Hematopoietic multipotent progenitor cell treated with erythropoietin and hydrocortisone succinate and interleukin-3 and kit ligand, for 15 days (in vitro differentiated cells): Measurements from ENCODE around the gene ZNF112.
"Not testable (repeated sequence)": the region's sequence is repeated elsewhere in the genome, so short reads cannot be mapped to it uniquely, and the experiment has no call there.

ENCODE experiments used
- DNase-seq: peaks from one replicate; pipeline ENCODE4 v3.0.0-alpha.2; 2015; ENCODE audit warnings: low spot score

The ZNF112 gene

DNA sequence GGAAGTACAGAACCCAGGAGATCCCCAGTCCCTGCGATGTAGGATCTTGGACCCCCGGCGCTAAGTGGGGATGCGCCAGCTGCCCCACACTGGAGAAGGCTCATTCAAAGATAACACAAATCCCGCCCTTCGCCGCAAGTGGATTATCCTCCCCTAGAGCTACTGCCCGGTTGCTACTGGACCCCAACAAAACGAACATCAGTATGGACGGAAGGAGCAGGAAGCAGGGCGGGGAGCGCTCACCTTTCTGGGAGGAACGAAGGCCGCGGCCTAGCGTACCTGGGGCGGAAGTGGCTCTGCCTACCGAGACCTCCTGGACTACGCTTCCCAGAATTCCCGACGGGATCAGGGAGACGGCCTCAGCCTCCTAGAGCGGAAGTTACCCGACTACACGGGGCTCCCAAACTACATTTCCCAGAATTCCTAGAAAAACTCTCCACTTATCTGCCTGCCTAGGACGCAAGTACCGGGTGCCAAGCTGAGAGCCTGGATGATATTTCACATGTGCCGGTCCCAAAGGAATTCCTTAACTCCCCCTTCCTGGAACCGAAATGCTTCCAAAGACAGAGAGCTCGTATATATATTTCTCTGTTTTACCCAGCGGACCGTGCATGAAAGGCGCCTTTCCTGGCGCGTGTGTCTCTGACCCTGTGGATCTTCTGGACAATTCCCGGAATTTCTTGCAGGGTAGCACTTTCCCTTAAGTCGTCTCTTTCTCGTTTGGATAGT is at the start of gene ZNF112:
ZNF112 (minus strand) TSS at position 298 of the 729 bp plus-strand sequence. CDS start 16,141 bp downstream, outside the sequence.
- no peak for DNase-seq

DNA sequence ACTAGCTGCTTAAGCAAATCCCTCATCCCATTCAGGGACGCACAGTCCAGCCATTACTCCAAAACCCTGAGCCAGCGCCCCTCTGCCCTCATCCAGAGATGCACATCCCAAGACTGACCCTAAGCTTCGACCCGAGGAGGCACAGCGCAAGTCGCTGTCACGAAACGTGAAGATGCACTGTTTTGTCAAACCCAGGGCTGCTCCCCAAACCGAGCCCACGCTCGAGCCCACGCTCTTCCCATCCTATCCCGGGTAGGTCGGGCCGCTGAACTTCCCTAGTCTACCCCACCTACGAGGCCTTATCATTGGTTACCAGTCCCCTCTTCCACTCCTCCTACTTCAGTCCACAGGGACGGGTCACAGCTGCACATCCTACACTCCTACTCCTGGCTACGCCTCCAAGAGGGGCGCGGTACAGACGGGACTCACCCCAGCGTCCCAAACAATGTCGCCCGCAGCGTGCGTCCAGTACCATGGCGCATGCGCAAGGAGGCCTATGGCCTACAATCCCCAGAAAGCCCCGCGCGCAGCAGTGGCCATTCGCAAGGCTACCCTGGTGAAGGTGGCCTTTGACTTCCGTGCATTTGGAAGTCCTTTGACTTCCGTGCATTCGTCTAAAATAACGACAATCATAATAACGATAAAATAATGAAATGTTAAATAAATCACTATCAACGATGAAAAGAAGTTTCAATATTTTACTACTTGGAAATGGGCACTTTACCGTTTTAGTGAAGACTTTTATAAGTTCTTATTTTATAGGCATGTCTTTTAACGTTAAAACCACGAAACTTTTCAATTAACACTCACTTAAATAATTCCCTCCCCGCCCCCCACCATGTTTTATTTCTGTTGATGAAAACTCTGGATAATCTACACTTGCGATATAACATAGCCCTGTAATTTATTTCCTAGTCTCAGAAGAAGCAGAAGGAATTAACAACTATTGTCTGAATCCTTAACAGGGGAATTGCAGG is 44.9 kb upstream of the ZNF112 start, which contains the start of gene ZNF285:
ZNF285 (minus strand) TSS at position 470 of the 977 bp plus-strand sequence. CDS start 4,395 bp downstream, outside the sequence.
- peak; percentile 44 for DNase-seq

DNA sequence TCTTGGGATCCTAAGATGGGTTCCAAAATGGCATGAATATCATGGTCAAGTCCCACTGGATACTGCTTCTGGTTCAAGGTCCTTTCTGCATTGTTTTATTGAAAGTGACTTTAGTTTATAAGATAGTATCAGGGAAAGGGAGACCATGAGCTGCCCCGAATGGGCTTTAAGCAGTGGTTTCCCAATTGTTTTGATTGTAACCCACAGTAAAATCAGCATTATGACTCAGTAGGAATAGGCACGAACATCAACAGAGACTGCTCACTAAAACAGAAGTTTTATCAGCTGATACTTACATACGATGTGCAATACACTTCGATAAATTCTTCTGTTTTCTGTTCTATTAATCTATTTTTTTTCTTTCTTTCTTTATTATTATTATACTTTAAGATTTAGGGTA is 32.8 kb upstream of the ZNF112 start:
- DNase-seq: not testable (repeated sequence)

DNA sequence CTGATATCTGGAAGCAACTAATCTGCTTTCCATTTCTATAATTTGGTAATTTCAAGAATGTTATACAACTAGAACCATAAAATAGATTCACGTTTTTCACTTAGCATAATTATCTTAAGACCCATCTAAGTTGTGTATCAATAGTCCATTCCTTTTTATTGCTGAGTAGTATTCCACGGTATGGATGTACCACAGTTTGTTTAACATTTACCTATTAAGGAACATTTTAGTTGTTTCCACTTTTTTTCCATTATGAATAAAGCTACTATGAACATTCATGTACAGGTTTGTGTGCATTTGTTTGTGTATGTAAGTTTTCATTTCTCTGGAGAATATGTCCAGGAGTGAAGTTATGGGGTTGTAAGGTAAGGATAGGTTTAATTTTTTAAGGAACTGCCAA is 18.3 kb upstream of the ZNF112 start:
- DNase-seq: no peak

DNA sequence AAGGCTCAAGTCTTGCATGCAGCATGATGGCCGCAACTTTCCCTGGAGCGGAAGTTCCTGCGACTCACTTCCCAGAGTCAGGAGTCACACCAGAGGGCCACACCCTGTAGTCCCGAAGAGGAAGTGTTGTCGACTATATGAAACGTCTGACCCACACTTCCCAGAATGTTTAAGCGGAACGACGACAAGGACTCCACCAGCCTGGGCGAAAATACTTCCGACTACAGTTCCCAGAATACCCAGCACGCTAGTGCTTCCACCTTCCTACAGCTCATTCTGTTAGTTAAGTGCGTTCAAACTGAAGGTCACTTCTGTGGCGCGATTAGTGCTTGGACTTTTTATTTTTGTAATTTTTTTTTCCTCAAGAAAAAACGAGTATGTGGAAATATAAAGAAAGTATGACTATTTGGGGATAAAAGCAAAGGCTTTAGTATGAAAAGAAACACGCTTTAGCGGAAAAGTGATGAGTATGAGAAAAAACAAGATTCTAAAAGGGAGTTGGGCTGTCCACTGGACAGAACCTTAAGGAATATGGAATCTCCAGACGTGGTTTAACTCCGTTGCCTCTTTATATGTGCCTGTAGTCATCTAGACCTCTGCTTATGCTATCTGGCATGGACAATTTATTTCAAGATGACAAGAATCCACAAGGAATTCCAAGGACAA is 15.5 kb upstream of the ZNF112 start:
- no peak for DNase-seq

DNA sequence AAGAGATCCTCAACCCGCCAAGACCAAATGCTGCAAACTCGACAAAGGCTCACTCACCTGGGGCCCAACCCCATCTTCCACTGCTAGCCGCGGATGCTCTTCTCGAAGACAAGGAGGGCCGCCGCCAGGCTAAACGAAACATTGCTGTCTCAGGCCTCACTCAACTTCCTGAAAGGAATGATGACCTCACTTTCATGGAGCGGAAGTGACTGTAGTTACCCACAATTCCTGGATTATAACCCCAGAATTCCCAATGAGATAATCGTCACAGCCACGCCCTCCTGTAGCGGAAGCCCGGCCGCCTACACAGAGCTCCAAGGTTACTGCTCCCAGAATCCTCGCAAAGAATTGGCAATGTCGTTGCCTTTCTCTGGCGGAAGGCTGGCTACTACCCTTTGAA is 10.5 kb upstream of the ZNF112 start:
- DNase-seq: no peak

DNA sequence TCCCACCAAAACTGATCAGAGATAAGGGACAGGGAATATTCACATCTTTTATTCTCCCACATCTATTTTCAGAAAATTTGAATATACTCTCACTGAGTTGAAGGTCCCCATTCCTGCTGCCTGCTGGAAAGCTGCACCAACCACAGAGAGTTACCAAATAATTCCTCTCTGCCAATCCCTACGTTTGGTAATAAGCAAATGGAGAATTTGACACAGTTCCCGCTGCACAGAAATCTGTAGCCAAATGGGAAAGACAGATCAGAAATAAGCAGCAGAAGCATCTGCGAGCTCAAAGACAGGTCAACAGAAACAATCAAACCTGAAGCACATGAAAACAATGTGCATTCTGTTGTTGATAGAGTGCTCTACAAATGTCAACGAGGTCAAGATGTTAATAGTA is 9.9 kb downstream of the ZNF112 start:
- DNase-seq: no peak

DNA sequence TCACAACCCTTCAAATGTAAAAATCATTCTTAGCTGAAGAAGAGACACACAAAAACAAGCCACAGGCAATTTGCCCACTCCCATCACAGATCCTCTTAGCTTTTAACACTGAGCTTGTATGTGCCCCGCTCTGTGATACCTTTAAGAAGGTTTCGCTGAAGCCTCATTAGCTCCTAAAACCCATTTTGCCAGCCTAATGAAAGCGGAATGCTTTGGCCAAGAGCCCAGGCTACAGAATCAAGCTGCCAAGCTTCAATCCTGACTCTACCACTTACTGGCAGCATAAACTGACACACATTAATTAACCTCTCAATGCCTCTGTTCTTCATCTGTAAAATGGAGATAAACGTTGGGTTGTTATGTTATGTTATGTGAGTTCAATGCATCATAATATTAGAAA is 10.5 kb downstream of the ZNF112 start:
- DNase-seq: no peak

DNA sequence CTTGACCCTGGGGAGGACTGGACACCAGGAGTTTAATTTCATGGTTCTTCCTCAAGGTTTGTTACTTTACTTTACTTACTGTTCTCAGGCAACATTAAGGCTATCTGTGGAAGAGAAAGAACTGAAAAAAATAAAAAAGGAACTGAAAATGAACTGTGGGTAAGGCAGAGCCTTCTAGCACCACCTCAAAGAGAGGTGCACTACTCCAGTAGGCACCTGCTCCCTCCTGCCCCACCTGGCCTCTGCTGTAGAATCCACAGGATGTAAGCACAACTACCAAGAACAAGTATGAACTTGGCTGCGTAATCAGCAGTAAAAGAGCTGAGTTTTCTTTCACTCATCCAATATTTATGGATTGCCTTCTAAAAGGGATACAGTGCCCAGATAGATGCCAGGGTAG is 12.2 kb downstream of the ZNF112 start:
- no peak for DNase-seq

DNA sequence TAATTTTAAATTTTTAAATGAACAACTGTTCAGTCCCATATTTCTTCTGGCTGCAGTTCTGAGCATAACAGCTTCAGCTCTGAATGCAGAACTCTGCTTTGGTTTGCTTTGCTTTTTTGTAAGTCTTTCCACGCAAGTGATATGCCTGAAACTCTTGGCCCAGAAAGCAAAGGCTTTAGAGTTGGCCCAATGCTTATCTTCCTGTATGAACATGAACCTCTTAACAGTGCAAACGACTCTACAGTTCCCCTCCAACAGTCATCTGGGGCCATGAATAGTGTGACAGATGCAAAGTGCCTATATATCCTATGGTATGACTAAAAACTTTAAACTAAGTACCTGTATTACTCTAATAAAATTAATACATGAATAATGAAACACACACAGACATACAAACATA is 14.7 kb downstream of the ZNF112 start:
- DNase-seq: no peak

DNA sequence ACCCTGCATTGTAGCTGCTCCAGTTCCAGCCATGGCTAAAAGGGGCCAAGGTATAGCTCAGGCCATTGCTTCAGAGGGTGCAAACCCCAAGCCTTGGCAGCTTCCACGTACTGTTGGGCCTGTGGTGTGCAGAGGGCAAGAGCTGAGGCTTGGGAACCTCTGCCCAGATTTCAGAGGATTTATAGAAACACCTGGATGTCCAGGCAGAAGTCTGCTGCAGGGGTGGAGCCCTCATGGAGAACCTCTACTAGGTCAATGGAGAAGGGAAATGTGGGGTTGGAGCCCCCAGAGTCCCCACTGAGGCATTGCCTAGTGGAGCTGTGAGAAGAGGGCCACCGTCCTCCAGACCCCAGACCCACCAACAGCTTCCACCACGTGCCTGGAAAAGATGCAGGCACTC is 21.8 kb downstream of the ZNF112 start:
- DNase-seq: not testable (repeated sequence)

DNA sequence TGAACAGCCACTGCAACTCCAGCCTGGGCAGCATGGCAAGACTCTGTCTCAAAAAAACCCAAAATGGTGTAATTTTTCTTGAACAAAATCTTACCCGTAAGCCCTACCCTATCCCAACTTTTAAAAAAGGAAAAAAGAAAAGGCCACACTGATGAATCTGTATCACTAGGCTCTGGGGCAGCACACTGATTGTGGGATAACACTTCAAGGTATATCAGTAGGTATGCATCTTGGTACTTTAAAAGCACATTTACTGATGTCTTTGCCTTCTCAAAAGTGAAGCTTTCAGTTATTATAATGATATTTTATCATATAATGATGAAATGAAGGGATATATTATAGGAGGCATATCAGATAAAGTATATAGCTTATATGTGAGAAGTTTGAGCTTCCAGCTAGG is 24.3 kb downstream of the ZNF112 start:
- no peak for DNase-seq

DNA sequence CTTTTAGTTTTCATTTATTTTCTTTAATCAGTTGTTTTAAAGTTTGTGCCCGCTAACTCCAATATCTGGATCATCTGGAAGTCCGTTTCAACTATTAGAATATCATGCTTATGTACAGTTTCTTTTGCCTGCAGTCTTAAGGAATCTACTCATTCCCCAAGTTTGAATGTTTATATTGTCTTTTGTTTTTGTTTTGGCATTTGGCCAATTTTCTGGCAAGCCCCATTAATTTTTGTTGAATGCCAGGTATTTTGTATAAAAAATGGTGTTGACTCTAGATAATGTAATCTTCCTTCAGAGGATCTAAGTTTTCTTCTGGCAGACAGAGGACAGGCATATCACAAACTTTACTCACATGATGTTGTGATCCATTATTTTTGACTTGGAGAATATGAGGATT is 40.6 kb downstream of the ZNF112 start:
- DNase-seq: no peak

DNA sequence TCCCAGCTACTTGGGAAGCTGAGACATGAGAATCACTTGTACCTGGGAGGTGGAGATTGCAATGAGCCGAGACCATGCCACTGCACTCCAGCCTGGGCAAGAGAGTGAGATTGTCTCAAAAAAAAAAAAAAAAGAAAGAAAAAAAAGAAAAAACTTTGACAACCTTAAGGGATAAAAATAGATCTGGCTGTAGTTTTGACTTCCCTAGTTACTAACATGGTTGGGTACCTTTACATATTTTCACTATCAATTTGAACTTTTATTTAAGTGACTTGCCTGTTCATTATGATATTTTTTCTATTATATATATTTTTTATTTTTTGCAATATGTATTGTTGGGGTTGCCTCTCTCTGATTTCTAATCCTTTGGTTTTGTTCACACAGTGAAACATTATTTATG is 43.2 kb downstream of the ZNF112 start:
- no peak for DNase-seq

DNA sequence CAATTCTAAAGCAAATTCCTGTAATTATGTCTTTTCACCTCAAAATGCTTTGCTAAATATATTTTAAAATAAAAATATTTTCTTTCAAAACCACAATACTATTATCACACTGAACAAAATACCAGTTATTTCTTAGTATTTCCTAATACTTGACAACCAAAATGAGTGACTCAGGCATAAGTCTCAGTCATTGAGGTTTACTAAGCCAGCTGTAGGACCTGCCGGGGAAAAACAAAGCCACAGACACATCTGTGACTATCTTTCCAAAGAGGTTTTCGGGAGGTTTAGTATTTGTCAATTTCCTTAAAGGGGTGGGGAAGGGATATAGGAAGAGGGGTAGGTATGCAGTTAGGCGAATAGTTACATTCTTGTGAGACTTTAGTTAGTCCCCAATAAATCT is 48.5 kb downstream of the ZNF112 start:
- no peak for DNase-seq

DNA sequence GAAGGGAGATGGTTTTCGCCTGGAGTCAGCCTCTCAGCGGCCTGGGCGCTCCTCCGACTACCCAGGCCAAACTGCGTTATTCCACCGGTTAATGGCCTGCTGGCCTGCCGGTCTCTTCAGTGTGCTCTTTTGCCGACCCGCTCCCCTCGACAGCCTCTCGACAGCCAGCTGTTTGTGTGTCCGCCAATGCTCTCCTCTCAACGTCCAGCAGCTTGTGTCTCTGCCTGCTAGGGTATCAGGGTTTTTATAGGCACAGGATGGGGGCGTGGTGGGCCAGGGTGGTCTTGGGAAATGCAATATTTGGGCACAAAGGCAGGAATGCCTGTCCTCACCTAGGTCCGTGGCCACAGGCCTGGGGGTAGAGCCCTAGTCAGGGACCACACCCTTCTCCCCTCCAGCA is 50.2 kb downstream of the ZNF112 start:
- no peak for DNase-seq

DNA sequence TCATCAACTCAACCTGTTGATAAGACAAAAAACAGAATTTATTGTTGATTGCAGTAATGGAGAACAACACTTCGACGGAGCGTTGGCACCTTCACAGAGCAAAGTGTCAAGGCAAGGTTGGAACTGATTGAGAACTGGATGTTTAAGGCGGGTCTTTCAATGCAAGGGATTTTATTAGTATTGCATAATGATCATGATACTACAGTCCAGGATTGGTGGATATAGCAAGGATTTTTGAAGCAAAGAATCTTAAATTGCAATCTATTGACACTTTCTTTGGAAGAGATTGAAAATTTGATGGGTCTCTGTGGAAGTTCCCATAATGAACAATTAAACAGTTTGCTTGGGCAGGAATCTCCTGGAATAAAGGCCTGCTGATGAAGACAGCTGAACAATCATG is 51.0 kb downstream of the ZNF112 start:
- DNase-seq: no peak

DNA sequence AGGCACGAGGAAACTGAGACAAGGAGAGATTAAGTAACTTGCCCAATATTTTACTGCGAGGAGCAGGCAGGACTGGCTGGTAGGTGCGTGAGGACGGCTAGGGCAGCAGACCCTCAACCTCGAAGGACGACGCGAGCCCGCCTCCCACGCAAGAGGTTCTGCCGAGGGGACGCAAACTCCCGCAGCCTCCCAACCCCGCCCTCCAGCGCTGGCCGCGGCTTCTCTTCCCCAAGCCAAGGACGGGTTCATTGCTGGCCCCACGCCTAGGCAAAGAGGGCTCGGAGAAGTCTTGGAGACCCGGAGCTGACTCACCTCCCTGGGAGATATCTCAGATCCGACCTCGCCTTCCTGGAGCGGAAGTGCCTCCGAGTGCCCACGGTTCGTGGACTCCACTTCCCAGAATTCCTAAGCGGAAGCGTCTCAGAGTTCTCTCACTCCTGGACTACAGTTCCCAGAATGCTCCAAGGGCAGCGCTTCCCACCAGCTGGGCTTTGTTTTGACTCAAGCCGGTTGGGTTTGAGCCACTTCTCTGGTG is 51.8 kb downstream of the ZNF112 start, which contains the start of gene ZNF235:
ZNF235 (minus strand) TSS at position 367 of the 535 bp plus-strand sequence. CDS start 1,621 bp downstream, outside the sequence.
- peak; percentile 79 for DNase-seq

DNA sequence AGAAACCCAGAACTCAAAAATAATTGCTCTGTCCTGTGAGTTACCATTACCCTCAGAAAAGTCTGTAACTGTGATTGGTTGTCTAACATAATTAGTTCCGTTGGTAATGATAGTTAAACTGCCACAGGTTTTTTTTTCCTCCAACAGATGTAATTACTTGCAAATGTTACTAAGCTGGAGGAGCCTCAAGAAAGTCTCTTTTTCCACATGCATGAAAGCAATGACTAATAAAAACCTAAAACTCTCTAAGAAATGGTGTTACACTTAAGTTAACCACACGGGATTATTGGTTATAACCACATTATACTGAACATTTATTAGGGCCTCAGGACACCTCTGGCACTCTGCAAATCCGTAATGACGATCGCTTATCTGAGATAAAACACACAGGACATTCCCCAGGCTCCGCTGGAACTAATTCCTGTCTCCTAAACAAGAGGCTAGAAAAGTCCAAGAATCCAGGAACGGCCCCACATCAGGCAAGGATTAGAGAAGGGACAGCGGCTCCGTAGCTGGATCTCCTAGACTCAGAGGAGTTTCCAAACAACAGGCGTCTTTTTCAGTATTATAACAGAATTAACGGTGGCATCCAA is 52.4 kb downstream of the ZNF112 start:
- DNase-seq: no peak

DNA sequence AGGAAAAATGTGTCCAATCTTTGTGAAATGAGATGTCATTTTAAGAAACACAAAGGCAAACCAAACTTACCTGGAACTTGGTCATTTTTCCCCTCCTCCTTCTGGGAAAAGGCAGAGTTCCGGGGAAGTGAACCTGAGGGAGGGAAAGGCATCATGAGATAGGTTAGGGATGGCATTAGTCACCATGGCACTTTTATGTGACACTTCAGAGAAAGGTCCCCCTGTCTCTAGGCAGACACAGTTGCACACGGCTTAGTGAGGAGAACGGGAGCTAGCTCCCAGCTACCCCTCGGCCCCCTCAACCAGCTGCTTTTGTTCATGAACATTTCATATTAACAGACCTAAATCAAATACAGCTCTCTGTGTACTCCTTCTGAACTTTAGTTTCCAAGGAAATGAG is 53.2 kb downstream of the ZNF112 start:
- DNase-seq: no peak

DNA sequence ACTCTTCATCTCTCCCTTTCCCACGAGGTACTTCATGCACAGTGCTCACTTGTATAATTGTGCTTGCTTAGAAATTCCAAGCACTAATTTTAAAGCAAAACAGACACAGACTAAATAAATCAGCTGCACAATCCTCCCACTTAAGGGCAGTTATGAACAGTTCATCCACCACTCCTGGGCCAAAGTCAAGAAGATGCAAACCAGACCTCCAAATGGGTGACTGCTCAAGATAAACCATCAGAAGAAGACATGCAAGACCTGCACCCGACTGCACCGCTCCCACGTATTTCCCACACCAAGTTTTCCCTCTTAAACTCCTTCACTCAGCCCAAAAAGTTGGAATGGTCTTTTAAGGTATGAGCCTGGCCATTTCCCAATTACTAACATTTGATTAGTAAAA is 71.5 kb downstream of the ZNF112 start:
- DNase-seq: no peak

DNA sequence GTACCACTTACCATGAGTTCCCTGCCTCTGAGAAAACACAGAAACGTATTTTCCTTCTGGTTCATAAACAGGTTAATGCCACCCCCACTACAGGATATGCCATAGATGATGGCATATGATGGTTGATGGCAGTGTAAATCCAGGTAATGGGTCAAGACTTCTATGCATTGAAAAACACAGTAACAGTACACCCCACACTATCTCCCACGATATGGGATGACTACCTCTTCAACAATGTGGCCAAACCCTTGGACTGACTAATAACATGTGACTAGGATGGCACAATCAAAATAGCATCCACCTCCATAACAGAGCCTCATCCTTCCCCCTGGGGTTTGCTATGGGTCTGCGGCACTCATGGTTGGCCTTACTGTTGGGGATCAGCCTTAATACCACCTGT is 73.6 kb downstream of the ZNF112 start:
- no peak for DNase-seq
